Panc1 (cell line): Measurements from ENCODE around the gene CACFD1.

Experiments
- CTCF ChIP-seq: fragments of 450-650 bp; IDR thresholded peaks from 2 replicates; pipeline ENCODE4 v1.5.1; 2017; ENCODE audit warnings: mild to moderate bottlenecking
- POLR2AphosphoS5 ChIP-seq: IDR thresholded peaks from 2 replicates; pipeline ENCODE4 v1.6.1; 2012; ENCODE audit warnings: mild to moderate bottlenecking, low read depth, low read length, moderate library complexity
- TCF7L2 ChIP-seq: IDR thresholded peaks from 2 replicates; pipeline ENCODE4 v1.6.1; 2011; ENCODE audit warnings: mild to moderate bottlenecking, low read depth, low read length, inconsistent platforms

DNA sequence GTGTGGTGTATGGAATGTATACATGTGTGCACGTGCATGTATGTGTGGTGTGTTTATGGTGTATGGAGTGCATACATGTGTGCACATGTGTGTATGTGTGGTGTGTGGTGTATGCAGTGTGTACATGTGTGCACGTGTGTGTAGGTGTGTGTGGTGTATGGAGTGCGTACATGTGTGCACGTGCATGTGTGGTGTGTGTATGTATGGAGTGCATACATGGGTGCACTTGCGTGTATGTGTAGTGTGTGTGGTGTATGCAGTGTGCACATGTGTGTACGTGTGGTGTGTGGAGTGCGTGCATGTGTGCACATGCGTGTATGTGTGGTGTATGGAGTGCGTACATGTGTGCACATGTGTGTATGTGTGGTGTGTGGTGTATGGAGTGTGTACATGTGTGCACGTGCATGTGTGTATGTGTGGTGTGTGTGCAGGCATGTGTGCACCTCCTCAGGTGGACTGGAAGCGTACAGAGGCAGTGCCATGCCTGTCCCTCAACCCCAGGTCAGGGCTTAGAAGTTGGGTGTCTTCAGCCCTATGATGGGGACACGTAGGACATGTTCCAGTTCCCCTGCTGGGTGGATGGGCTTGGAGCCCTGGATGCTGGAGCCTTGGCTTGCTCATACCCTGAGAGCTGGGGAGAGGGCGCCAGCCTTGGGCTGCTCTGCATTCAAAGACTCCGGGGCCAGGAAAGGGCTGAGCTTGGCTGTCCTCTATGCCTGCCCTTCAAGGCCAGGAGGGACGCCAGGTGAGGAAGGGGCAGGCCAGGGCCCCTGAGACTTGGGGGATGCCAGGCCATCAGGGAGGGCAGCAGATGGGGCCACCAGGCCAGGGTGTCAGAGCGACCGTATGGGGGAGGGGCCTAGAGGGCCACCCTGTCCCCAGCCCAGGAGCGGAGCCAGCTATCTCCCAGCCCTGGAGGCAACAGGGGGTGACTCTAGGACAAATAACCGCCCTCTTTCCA is 52.8 kb downstream of the CACFD1 start:
- TF ChIP-seq CTCF (no peak), TCF7L2 (no peak), POLR2AphosphoS5 (no peak)
